Keratinocyte (primary cell): Measurements from ENCODE around the gene RAF1. TPM values are rescaled to one million over a fixed set of nuclear protein-coding genes. Genes with fewer than 3 reads are reported as not detected.

Source experiments
- DNase-seq: peaks from one replicate; pipeline ENCODE4 v3.0.0-alpha.2; 2011; ENCODE audit warnings: low read depth, missing footprints, low spot score
- FAIRE-seq: peaks from 2 replicates; lab custom pipeline; 2011; peaks lifted over from hg19 to GRCh38; lab: Jason Lieb, UNC
- H2AFZ ChIP-seq: 2 replicates; pipeline ENCODE4 v1.6.0; 2012; ENCODE audit warnings: low read length, control low read depth, inconsistent platforms; ENCODE audit not compliant: control insufficient read depth
- H3K27ac ChIP-seq: 2 replicates; pipeline ENCODE4 v1.5.1; 2011; ENCODE audit warnings: low read length; ENCODE audit not compliant: control insufficient read depth, insufficient read depth
- H3K27me3 ChIP-seq: 3 replicates; pipeline ENCODE4 v1.6.0; 2011; ENCODE audit warnings: low read length; ENCODE audit not compliant: control insufficient read depth, insufficient read depth; ENCODE audit errors: extremely low read depth
- H3K36me3 ChIP-seq, 2 experiments: 2 replicates in 1 of 2; 3 replicates in 1 of 2; pipeline ENCODE4 v1.5.1; 2011; ENCODE audit warnings: low read length in 2 of 2, mild to moderate bottlenecking in 1 of 2; ENCODE audit not compliant: control insufficient read depth in 2 of 2, insufficient read depth in 2 of 2; ENCODE audit errors: extremely low read depth in 1 of 2
- H3K4me1 ChIP-seq: 3 replicates; pipeline ENCODE4 v1.5.1; 2011; ENCODE audit warnings: low read length; ENCODE audit not compliant: control insufficient read depth, insufficient read depth; ENCODE audit errors: extremely low read depth
- H3K4me2 ChIP-seq: 3 replicates; pipeline ENCODE4 v1.6.0; 2011; ENCODE audit warnings: low read depth, low read length; ENCODE audit not compliant: control insufficient read depth, insufficient read depth; ENCODE audit errors: extremely low read depth
- H3K4me3 ChIP-seq, 3 experiments: fragments of 200-600 bp in 1 of 3; sonication (generic) in 1 of 3; 2 replicates in 2 of 3; 3 replicates in 1 of 3; pipeline ENCODE4 v1.5.1; 2011 to 2016; ENCODE audit warnings: low read length in 3 of 3, mild to moderate bottlenecking in 3 of 3, control low read depth in 2 of 3, inconsistent platforms in 1 of 3, low read depth in 1 of 3, mixed read lengths in 1 of 3, mixed run types in 1 of 3, moderate library complexity in 1 of 3; ENCODE audit not compliant: control insufficient read depth in 2 of 3, insufficient read depth in 2 of 3; ENCODE audit errors: extremely low read depth in 1 of 3
- H3K79me2 ChIP-seq: 2 replicates; pipeline ENCODE4 v1.6.0; 2012; ENCODE audit warnings: low read length; ENCODE audit not compliant: control insufficient read depth, insufficient read depth
- H3K9ac ChIP-seq: 3 replicates; pipeline ENCODE4 v1.6.0; 2011; ENCODE audit warnings: low read length; ENCODE audit not compliant: control insufficient read depth, insufficient read depth; ENCODE audit errors: extremely low read depth
- H3K9me1 ChIP-seq: 3 replicates; pipeline ENCODE4 v1.6.0; 2011; ENCODE audit warnings: low read length; ENCODE audit not compliant: control insufficient read depth, insufficient read depth; ENCODE audit errors: extremely low read depth
- H3K9me3 ChIP-seq: 2 replicates; pipeline ENCODE4 v1.5.1; 2012; ENCODE audit warnings: low read depth, low read length; ENCODE audit not compliant: control insufficient read depth
- H4K20me1 ChIP-seq: 3 replicates; pipeline ENCODE4 v1.6.0; 2011; ENCODE audit warnings: low read length; ENCODE audit not compliant: control insufficient read depth, insufficient read depth; ENCODE audit errors: extremely low read depth
- EZH2 ChIP-seq: IDR thresholded peaks from one replicate; pipeline ENCODE4 v1.6.1; 2012; ENCODE audit warnings: inconsistent platforms, mild to moderate bottlenecking, low read length, moderate library complexity
- dilution Hi-C: fragments of 300-500 bp; cut with MboI; formaldehyde crosslinking; loops from one replicate; pipeline ENCODE4 v1.7.0; 2020; ENCODE audit warnings: low sequenced_read_pairs; ENCODE audit not compliant: extremely low pct_ligation_motif_present
- polyA plus RNA-seq, 5 experiments: library from polyadenylated mRNA; depleted of rRNA in 3 of 5; stranded (reverse) in 3 of 5; stranded (forward) in 1 of 5; unstranded in 1 of 5; fragments of >200 nt; gene quantifications; 1 replicate in 1 of 5; 2 replicates in 3 of 5; 3 replicates in 1 of 5; pipeline versions ENCODE4 v1.2.1 to v1.2.3, GENCODE V29; 2011 to 2012; ENCODE audit warnings: missing spikeins in 2 of 5, low read depth in 1 of 5, low replicate concordance in 1 of 5
- small RNA-seq, 3 experiments: library from RNA; depleted of rRNA; stranded (forward); fragments of <200 nt; gene quantifications; one replicate each; pipeline ENCODE3, GENCODE V24; 2012; ENCODE audit warnings: low read depth in 3 of 3, low replicate concordance in 1 of 3; ENCODE audit not compliant: insufficient read length in 3 of 3
- TF ChIP-seq, protein P1 (sequence below), 3 experiments: IDR thresholded peaks in 1 of 3; conservative IDR thresholded peaks in 1 of 3; optimal IDR thresholded peaks in 1 of 3; 2 replicates in 2 of 3; 3 replicates in 1 of 3; pipeline versions ENCODE3 to v1.5.1; 2011; ENCODE audit warnings: low read length in 3 of 3, mild to moderate bottlenecking in 3 of 3, moderate library complexity in 2 of 3, control low read depth in 1 of 3, inconsistent platforms in 1 of 3; ENCODE audit not compliant: insufficient read depth in 2 of 3; ENCODE audit errors: extremely low read depth in 1 of 3

Gene RAF1
- polyA plus RNA-seq, 1 donor (not counting 4 experiments of a cell fraction or from before 2014, with no cell fraction given), result 80.1 TPM

DNA sequence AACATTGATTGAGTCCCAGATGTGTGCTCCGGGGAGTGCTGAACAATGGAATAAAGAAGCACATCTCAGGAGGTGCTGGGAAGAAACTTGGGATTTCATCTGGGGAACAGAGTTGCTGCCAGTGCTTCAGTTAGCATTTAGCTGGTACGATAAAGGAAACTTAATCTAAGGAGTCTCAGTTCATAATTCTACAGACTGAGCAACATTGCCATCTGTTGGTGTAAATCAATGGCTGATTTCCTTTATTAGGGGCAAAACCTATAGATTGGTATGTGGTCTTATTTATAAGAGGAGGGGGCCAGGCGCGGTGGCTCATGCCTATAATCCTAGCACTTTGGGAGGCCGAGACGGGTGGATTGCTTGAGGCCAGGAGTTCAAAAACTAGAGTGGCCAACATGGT is 127.5 kb downstream of the RAF1 start:
- H3K4me2 ChIP-seq, result no peak overlapping the region
- H3K9me3 ChIP-seq, result no peaks in the 10 kb centered on the region
- H3K27ac ChIP-seq, result no peak overlapping the region
- no peak for TF ChIP-seq EZH2
- TF ChIP-seq, protein P1, sequence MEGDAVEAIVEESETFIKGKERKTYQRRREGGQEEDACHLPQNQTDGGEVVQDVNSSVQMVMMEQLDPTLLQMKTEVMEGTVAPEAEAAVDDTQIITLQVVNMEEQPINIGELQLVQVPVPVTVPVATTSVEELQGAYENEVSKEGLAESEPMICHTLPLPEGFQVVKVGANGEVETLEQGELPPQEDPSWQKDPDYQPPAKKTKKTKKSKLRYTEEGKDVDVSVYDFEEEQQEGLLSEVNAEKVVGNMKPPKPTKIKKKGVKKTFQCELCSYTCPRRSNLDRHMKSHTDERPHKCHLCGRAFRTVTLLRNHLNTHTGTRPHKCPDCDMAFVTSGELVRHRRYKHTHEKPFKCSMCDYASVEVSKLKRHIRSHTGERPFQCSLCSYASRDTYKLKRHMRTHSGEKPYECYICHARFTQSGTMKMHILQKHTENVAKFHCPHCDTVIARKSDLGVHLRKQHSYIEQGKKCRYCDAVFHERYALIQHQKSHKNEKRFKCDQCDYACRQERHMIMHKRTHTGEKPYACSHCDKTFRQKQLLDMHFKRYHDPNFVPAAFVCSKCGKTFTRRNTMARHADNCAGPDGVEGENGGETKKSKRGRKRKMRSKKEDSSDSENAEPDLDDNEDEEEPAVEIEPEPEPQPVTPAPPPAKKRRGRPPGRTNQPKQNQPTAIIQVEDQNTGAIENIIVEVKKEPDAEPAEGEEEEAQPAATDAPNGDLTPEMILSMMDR (optimal IDR thresholded peaks at IDR 0.05 in 1 of 3, IDR thresholded peaks at IDR 0.05 in 1 of 3, conservative IDR thresholded peaks at IDR 0.05 in 1 of 3; ENCODE audit: extremely low read depth in 1 of 3, insufficient read depth in 2 of 3, low read length in 3 of 3), result no peak
- H2AFZ ChIP-seq, result no peak overlapping the region
- no peak overlapping the region for H3K9ac ChIP-seq
- H3K4me3 ChIP-seq, result no peak overlapping the region
- peaks cover 9 to 12% of the 10 kb centered on the region in 2 experiments for H3K36me3 ChIP-seq
- no peaks in the 10 kb centered on the region for H4K20me1 ChIP-seq
- DNase-seq (no peak), FAIRE-seq (no peak)
- H3K27me3 ChIP-seq, result no peaks in the 10 kb centered on the region
- H3K4me1 ChIP-seq, result peaks cover 7% of the 10 kb centered on the region
- H3K9me1 ChIP-seq, result no peaks in the 10 kb centered on the region
- H3K79me2 ChIP-seq, result no peaks in the 10 kb centered on the region
- dilution Hi-C loops, result no loop called here

Small RNAs within 50 kb of the gene (small RNA-seq; reads per million reads assigned to genes)
- gene CRIP1P1 (0 reads per million in 3 experiments), gene RF00017 (0 reads per million in 3 experiments)

Other genes with a start within 250 kb of the RAF1 start
- gene TSEN2, start 179.6 kb downstream of the RAF1 start, polyA plus RNA-seq, result 15.9 to 23.8 TPM (median 15.9 TPM) in 3 replicates
- 4.0 to 6.5 TPM (median 4.4 TPM) in 3 replicates for gene MKRN2OS, start 118.6 kb downstream of the RAF1 start, polyA plus RNA-seq
- gene MKRN2, start 107.0 kb downstream of the RAF1 start, polyA plus RNA-seq, result 31.8 to 35.1 TPM (median 34.3 TPM) in 3 replicates
- 240 to 475 TPM (median 311 TPM) in 3 replicates for gene TMEM40, start 95.1 kb upstream of the RAF1 start, polyA plus RNA-seq
- 0.05 to 0.09 TPM (median 0.07 TPM) in 3 replicates for gene CAND2, start 132.6 kb upstream of the RAF1 start, polyA plus RNA-seq
- 2,329 to 2,828 TPM (median 2,534 TPM) in 3 replicates for gene RPL32, start 177.4 kb upstream of the RAF1 start, polyA plus RNA-seq